B cell (primary cell): ENCODE results near the gene RBM33. TPM values are rescaled to one million over a fixed set of nuclear protein-coding genes. Genes with fewer than 3 reads are reported as not detected.

Experiments
- ATAC-seq: fragments of 200-7000 bp; cut with Tn5 transposase; one replicate; pipeline ENCODE4 v1.10.0; 2021; ENCODE audit warnings: low read depth, mild to moderate bottlenecking, moderate number of reproducible peaks, moderate library complexity
- CTCF ChIA-PET: fragments of 350-600 bp; sonication (Branson Sonifier 250); formaldehyde crosslinking; loops from one replicate; lab custom pipeline; 2021; ENCODE audit warnings: antibody characterized with exemption, inconsistent platforms; lab: Charles Lee
- POLR2A ChIA-PET: fragments of 350-600 bp; sonication (Branson Sonifier 250); formaldehyde crosslinking; loops from one replicate; lab custom pipeline; 2021; ENCODE audit warnings: antibody characterized with exemption; lab: Charles Lee
- DNase-seq: peaks from one replicate; pipeline ENCODE4 v3.0.0; 2013
- H2AFZ ChIP-seq: 2 replicates; pipeline ENCODE4 v1.6.1; 2012; ENCODE audit warnings: mild to moderate bottlenecking, low read depth, low read length; ENCODE audit not compliant: insufficient read depth, poor library complexity, severe bottlenecking
- H3K27ac ChIP-seq, 2 donors: 1 replicate in 1 of 2; 2 replicates in 1 of 2; pipeline ENCODE4 v1.5.1; 2012 to 2013; ENCODE audit warnings: low read length in 2 of 2, mild to moderate bottlenecking in 2 of 2, moderate library complexity in 1 of 2
- H3K27me3 ChIP-seq, 4 experiments: fragments of 200-600 bp in 1 of 4; sonication (generic) in 1 of 4; replicated peaks in 1 of 4; 1 replicate in 2 of 4; 2 replicates in 2 of 4; pipeline versions ENCODE4 v1.6.1 to v1.7.0; 2013 to 2016; ENCODE audit warnings: low read length in 3 of 4, mild to moderate bottlenecking in 2 of 4, mixed read lengths in 1 of 4, moderate library complexity in 1 of 4; ENCODE audit not compliant: insufficient read depth in 4 of 4, control insufficient read depth in 3 of 4; ENCODE audit errors: control extremely low read depth in 1 of 4
- H3K36me3 ChIP-seq, 2 experiments: replicated peaks in 1 of 2; 1 replicate in 1 of 2; 2 replicates in 1 of 2; pipeline versions ENCODE4 v1.6.1 to v1.7.1; 2013; ENCODE audit warnings: low read length in 1 of 2; ENCODE audit not compliant: insufficient read depth in 2 of 2, control insufficient read depth in 1 of 2; ENCODE audit errors: control extremely low read depth in 1 of 2, extremely low read depth in 1 of 2
- H3K4me1 ChIP-seq, 2 donors: fragments of 200-600 bp in 1 of 2; sonication (generic) in 1 of 2; 1 replicate in 1 of 2; 2 replicates in 1 of 2; pipeline versions ENCODE4 v1.5.1 to v1.6.1; 2013 to 2017; ENCODE audit warnings: low read length in 2 of 2; ENCODE audit not compliant: control insufficient read depth in 2 of 2, insufficient read depth in 2 of 2
- H3K4me2 ChIP-seq: replicated peaks from 2 replicates; pipeline ENCODE3; 2012; ENCODE audit warnings: mild to moderate bottlenecking, low read depth, low read length; ENCODE audit not compliant: poor library complexity, severe bottlenecking
- H3K4me3 ChIP-seq, 5 experiments: fragments of 200-600 bp in 1 of 5; sonication (generic) in 1 of 5; 1 replicate in 3 of 5; 2 replicates in 2 of 5; pipeline versions ENCODE4 v1.5.1 to v1.7.0; 2011 to 2016; ENCODE audit warnings: low read length in 4 of 5, mild to moderate bottlenecking in 4 of 5, low read depth in 2 of 5, control low read depth in 1 of 5, moderate library complexity in 1 of 5; ENCODE audit not compliant: insufficient read depth in 1 of 5; ENCODE audit errors: control extremely low read depth in 1 of 5, extremely low read depth in 1 of 5
- H3K79me2 ChIP-seq: fragments of 200-600 bp; sonication (generic); one replicate; pipeline ENCODE4 v1.6.0; 2016; ENCODE audit warnings: low read length; ENCODE audit not compliant: control insufficient read depth, insufficient read depth
- H3K9ac ChIP-seq: fragments of 200-600 bp; sonication (generic); 2 replicates; pipeline ENCODE4 v1.6.1; 2017; ENCODE audit warnings: mild to moderate bottlenecking, low read length, moderate library complexity
- H3K9me3 ChIP-seq, 3 donors: one replicate each; pipeline versions ENCODE4 v1.6.1 to v1.7.1; 2013; ENCODE audit warnings: low read length in 2 of 3; ENCODE audit not compliant: control insufficient read depth in 2 of 3, insufficient read depth in 1 of 3; ENCODE audit errors: control extremely low read depth in 1 of 3
- H4K20me1 ChIP-seq: 2 replicates; pipeline ENCODE4 v1.6.0; 2012; ENCODE audit warnings: mild to moderate bottlenecking, low read length; ENCODE audit not compliant: insufficient read depth, control insufficient read depth, poor library complexity, severe bottlenecking
- H3K27ac Mint-ChIP-seq: one replicate; pipeline ENCODE4 v1.8.0; 2021; ENCODE audit warnings: mixed read lengths
- H3K27me3 Mint-ChIP-seq: one replicate; pipeline ENCODE4 v1.8.0; 2021; ENCODE audit warnings: mixed read lengths
- H3K4me1 Mint-ChIP-seq: one replicate; pipeline ENCODE4 v1.8.0; 2021; ENCODE audit warnings: mixed read lengths
- H3K4me3 Mint-ChIP-seq: one replicate; pipeline ENCODE4 v1.8.0; 2021; ENCODE audit warnings: mixed read lengths
- H3K9me3 Mint-ChIP-seq: one replicate; pipeline ENCODE4 v1.8.0; 2022; ENCODE audit warnings: mixed read lengths; ENCODE audit not compliant: insufficient read depth
- CTCF ChIP-seq: fragments of 200-600 bp; IDR thresholded peaks from one replicate; pipeline ENCODE4 v1.8.0; 2022; ENCODE audit warnings: antibody characterized with exemption, mild to moderate bottlenecking
- EZH2 ChIP-seq: IDR thresholded peaks from 2 replicates; pipeline ENCODE4 v1.6.1; 2012; ENCODE audit warnings: borderline replicate concordance, low read depth, mild to moderate bottlenecking, moderate library complexity, low read length; ENCODE audit not compliant: insufficient read depth, poor library complexity, severe bottlenecking
- WGBS: methylation state at CpG from one replicate; pipeline ENCODE4 v1.1.5; 2013; ENCODE audit warnings: missing lambda C conversion rate; ENCODE audit not compliant: insufficient coverage; 5-methylcytosine and 5-hydroxymethylcytosine counted together
- intact Hi-C: fragments of 100-400 bp; cut with micrococcal nuclease; formaldehyde crosslinking; loops from one replicate; pipeline ENCODE4 v1.10.0; 2022
- polyA plus RNA-seq: library from polyadenylated mRNA; depleted of rRNA; stranded (reverse); fragments of >200 nt; gene quantifications from 2 replicates; pipeline ENCODE4 v1.2.3, GENCODE V29; 2012
- total RNA-seq, 2 donors: library from RNA; stranded (reverse); fragments of 120-200 nt in 1 of 2; gene quantifications; 1 replicate in 1 of 2; 2 replicates in 1 of 2; pipeline versions ENCODE4 v1.2.3 to v1.2.4, GENCODE V29; 2013 to 2022

The RBM33 gene
- total and polyA plus RNA-seq, 2 donors (not counting 1 experiment from before 2014, with no cell fraction given): 33.5 to 189 TPM

GRCh38 chr7:155640629-155641028 lies 3.8 kb upstream of the RBM33 start:
- H3K27ac Mint-ChIP-seq: no peak overlapping the region
- 98% methylated on average over 4 of the region's 4 CpGs for WGBS

More at GRCh38 chr7:155640629-155641028, 3.8 kb upstream of the RBM33 start:
- Histone ChIP-seq H3K4me1 (peaks cover 21 to 22% of the 10 kb centered on the region in 2 donors), H3K4me2 (no peak overlapping the region), H3K9me3 (peaks cover 2 to 8% (median 7%) of the 10 kb centered on the region in 3 donors), H3K27me3 (no peaks in the 10 kb centered on the region), H2AFZ (no peak overlapping the region), H3K36me3 (peaks cover 2% of the 10 kb centered on the region in 2 experiments), H3K9ac (no peak overlapping the region), H3K27ac (no peak overlapping the region), H3K79me2 (peaks cover 25% of the 10 kb centered on the region), H3K4me3 (no peak overlapping the region), H4K20me1 (no peaks in the 10 kb centered on the region)
- DNase-seq (no peak), ATAC-seq (no peak)
- no peak for TF ChIP-seq EZH2
- TF ChIP-seq CTCF: no peak
- Mint-ChIP-seq H3K27me3 (no peaks in the 10 kb centered on the region), H3K4me1 (peaks cover 28% of the 10 kb centered on the region), H3K4me3 (no peak overlapping the region), H3K9me3 (peaks cover 10% of the 10 kb centered on the region)
- CTCF ChIA-PET: interaction anchor here (1.6 kb wide), 1 partner anchor 42 kb away, joined by 5 read pairs; no protein-coding TSS in a partner anchor
- intact Hi-C loops: loop anchor here (5.0 to 10.0 kb wide), 2 partner anchors 636 to 1252 kb away; partner anchors contain the start of genes LMBR1 and PAXIP1
- POLR2A ChIA-PET: no interaction called here
